ENCODE results near the gene ADAM17.
"Not testable (repeated sequence)": the region's sequence is repeated elsewhere in the genome, so short reads cannot be mapped to it uniquely, and the experiment has no call there.

ADAM17 gene

DNA sequence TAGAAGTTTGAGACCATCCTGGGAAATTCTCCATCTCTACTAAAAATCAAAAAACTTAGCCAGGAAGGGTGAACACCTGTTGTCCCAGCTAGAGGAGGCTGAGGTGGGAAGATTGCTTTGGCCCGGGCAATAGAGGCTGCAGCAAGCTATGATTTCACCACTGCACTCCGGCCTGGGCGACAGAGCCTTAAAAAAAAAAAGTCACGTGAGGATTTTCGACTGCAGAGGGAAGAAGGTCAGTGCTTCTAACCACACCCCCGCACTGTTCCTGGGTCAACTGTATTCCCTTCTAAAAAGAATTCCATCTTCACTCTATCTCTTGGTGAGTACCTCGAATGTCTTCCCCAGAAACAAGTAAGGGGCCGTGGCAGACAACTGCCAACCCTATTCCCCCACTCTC, 31.3 kb downstream of the ADAM17 start:
- DNase-seq: no peak

DNA sequence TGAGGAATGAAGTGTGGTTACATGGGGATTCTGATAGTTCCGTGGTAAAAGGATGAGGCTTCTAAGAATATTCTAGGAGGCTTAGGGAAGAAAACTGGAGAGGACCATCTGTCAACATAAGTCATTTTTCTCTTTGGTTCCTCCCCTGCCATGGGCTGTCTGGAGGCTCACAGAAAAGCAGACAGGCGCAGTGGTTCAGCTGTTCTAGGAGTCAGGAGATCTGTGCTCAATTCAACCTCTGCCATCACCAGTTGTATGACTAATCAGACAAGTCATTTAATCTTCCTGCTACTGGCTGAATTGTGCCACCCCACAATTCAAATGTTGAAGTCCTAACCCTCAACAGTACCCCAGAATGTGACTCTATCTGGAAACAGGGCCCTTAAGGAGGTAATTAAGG, 36.4 kb downstream of the ADAM17 start:
- DNase-seq: no peak

DNA sequence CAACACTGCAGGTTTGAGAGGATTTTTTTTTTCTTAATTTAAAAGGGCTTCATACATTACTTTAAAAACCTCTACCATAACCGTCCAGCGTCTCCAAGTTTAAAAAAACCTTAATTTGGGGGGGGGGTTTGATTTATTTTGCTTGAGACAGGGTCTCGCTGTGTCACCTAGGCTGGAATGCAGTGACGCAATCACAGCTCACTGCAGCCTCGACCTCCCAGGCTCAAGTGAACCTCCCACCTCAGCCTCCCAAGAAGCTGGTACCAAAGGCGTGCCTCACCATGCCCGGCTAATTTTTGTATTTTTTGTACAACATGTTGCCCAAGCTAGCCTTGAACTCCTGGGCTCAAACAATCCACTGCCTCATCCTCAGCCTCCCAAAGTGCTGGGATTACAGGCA, 36.9 kb downstream of the ADAM17 start:
- DNase-seq: no peak

DNA sequence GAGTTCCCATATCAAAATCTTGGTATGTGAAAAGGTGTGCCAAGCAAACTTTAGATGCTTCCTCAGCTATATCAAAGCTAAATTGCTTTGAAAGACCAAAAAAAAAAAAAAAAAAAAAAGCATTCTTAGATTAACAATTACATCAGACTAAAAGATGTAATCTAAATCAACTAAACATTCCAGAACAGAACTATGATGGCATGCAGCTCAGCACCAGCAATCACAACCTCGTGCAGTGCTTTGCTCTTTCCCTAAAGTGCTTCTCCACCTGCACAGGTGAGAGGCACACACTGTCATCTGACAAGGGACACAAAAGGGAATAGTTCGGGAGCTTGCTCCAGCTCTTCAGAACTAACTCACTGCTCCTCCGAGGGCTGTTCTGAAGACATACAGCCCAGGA, 37.5 kb downstream of the ADAM17 start:
- no peak for DNase-seq

- DNase-seq: no peak
These were observed 38.4 kb downstream of the ADAM17 start for GRCh38 chr2:9517118-9517782.

- not testable (repeated sequence) for DNase-seq
These were observed 41.7 kb downstream of the ADAM17 start for GRCh38 chr2:9513946-9514345.

- DNase-seq: no peak
These were observed 46.7 kb downstream of the ADAM17 start for GRCh38 chr2:9508931-9509330.

GRCh38 chr2:9498210-9498609, 57.4 kb downstream of the ADAM17 start:
- no peak for DNase-seq

DNA sequence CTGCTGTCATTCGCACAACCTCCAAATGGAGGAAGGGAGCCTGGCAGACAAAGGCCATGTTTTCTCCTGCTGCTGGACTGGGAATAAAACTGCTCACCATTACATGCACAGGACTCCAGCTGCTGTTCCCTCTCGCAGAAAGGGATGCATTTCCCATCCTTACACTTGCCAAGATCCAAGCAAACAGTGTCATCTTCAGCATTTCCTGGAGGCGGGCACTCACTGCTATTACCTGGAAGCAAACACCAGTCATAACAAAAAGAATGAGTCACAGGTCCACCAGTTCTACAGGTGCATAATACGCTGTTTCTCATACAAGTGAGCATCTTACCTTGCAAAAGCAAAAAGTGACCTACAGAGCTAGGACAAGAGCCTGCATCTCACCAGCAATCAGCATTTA, 58.6 kb downstream of the ADAM17 start:
- no peak for DNase-seq

- DNase-seq: no peak
These were observed 61.5 kb downstream of the ADAM17 start for GRCh38 chr2:9494081-9494480.

DNA sequence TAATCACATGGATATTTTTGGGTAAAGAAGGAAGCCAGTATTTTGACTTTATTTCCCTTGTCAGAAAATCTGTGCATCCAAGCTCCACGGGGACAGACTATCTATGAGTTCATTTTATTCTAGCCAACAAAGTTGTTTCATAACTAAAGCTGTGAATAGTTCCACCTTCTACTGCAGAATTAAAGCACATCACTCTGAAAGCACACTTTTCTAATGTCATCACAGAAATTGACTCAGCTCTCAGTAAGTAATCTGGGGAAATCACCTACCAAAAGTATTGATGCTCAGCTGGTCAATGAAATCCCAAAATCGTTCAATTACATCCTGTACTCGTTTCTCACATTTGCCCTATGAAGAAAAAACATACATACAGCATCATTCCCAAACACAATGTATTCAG, 62.2 kb downstream of the ADAM17 start:
- DNase-seq: no peak

DNA sequence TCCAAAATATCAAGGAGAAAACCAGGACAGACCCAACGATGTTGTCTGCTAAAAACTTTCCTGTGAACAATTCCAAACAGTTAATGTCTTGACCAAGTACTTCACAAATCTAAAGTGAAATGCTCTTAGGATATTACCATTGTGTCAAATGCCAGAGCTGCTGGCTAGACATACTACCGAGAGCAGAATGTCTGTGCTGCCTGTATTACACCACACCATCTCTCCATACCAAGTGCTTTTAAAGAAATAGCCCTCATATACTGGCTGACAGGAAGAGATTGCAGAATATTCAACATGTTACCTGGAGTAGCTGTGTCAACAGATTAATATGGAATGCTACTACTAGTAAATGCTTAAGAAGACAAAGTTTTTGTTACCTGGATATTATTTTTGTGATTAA, 62.7 kb downstream of the ADAM17 start:
- no peak for DNase-seq

GRCh38 chr2:9490789-9491188, 64.8 kb downstream of the ADAM17 start:
- no peak for DNase-seq

GRCh38 chr2:9488583-9489547, 66.8 kb downstream of the ADAM17 start:
- no peak for DNase-seq

- DNase-seq: no peak
These were observed 71.1 kb downstream of the ADAM17 start for GRCh38 chr2:9484533-9484932.

DNA sequence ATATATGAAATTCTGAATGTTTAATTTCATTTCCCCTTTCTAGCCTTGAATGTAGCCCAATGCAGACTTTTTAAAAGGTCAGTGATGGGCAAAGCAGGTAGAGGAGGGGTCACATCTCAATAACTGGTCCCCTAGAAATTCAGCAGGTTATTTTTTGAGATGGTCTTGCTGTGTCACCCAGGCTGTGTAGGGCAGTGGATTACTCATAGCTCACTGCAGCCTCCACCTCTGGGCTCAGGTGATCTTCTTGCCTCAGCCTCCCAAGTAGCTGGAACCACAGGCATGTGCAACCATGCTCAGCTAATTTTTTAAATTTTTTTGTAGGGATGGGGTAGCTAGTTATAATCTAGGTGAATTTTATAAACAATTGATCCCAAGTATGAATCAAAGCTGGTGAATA, 72.5 kb downstream of the ADAM17 start:
- DNase-seq: no peak

GRCh38 chr2:9480157-9480556, 75.5 kb downstream of the ADAM17 start:
- no peak for DNase-seq

- DNase-seq: no peak
These were observed 77.1 kb downstream of the ADAM17 start for GRCh38 chr2:9478526-9478925.

- no peak for DNase-seq
These were observed 77.7 kb downstream of the ADAM17 start for GRCh38 chr2:9477914-9478313.

DNA sequence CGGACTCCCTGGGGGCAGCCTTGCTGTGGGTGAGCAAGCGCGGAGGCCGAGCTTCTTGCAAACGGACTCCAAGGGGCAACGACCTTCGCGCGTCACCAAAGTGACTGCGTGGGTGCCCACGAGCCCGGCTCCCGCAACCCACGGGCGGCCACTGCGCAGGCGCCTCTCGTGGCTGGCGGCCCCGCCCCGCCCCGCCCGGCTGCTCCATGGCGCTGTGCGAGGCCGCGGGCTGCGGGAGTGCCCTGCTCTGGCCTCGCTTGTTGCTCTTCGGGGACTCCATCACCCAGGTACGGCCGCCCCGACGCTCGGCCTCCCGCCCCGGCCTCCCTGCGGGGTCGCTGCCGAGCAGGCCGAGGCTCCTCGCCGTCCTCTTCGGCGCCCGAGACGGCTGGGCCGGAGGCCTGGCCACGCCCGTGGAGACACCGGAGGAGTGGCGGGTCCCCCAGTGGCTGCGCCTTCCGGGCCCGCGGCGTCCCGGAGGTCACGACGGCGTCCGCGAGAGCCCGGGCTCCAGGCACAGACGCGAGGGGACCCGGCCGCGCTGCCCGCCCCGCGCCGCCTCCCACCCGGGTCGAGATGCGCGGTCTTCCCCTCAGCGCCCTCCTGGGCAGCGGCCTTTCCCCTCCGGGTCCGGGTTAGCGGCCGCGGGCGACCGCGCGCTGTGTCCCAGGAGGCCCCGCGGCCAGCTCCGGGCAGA, 81.1 kb downstream of the ADAM17 start, which contains the start of gene IAH1:
TSS of gene IAH1 (plus strand) at position 191 of the 697 bp plus-strand sequence. CDS start at position 207, 16 bp downstream.
- DNase-seq: peak in 48 of 51 donors; percentile 14 to 89 (median 59)

DNA sequence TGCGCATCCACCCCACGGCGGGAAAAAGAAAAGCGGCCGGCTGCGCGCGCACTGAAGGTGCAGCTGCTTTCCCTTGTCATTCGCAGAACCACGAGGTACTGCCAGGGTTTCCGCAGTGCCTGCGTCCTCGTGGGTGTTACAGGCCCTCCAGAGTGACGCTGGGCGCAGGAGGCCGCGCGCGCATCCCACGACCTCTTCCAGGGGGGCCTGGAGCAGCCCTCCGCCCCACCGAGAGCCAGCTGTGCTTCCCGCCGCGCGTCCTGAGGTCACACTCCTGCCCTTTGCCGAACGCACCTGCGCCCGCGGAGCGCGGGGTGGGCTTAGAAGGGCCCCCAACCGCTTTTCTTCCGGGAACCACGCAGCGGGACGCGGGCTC, 81.7 kb downstream of the ADAM17 start:
- DNase-seq: peak in 37 of 51 donors; percentile 4 to 77 (median 46)
